Smooth muscle cell (in vitro differentiated cells): Measurements from ENCODE around the gene KDR. TPM values are rescaled to one million over a fixed set of nuclear protein-coding genes. Genes with fewer than 3 reads are reported as not detected.
A peak's percentile ranks its signal among the peaks of the same experiment; 100 is the strongest.

Experiments
- DNase-seq: peaks from one replicate; lab custom pipeline; 2025; ENCODE audit not compliant: unreplicated experiment; lab: John Stamatoyannopoulos, UW
- H2AFZ ChIP-seq: fragments of 200-600 bp; sonication (generic); 2 replicates; pipeline ENCODE4 v1.6.0; 2016; ENCODE audit warnings: antibody characterized with exemption, low read depth, mild to moderate bottlenecking
- H3F3A ChIP-seq: fragments of 200-600 bp; sonication (generic); 2 replicates; pipeline ENCODE4 v1.6.0; 2017; ENCODE audit warnings: antibody characterized with exemption, low read depth
- H3K27ac ChIP-seq: fragments of 200-600 bp; sonication (generic); 2 replicates; pipeline ENCODE4 v1.5.1; 2016; ENCODE audit warnings: low read depth, mild to moderate bottlenecking
- H3K27me3 ChIP-seq: fragments of 200-600 bp; sonication (generic); 2 replicates; pipeline ENCODE4 v1.6.1; 2016; ENCODE audit warnings: low read depth, mild to moderate bottlenecking
- H3K36me3 ChIP-seq: fragments of 200-600 bp; sonication (generic); 2 replicates; pipeline ENCODE4 v1.5.1; 2016; ENCODE audit warnings: low read depth
- H3K4me1 ChIP-seq: fragments of 200-600 bp; sonication (generic); 2 replicates; pipeline ENCODE4 v1.5.1; 2016; ENCODE audit warnings: low read depth
- H3K4me2 ChIP-seq: fragments of 200-600 bp; sonication (generic); 2 replicates; pipeline ENCODE4 v1.6.0; 2016; ENCODE audit warnings: mild to moderate bottlenecking
- H3K4me3 ChIP-seq: fragments of 200-600 bp; sonication (generic); 2 replicates; pipeline ENCODE4 v1.5.1; 2016; ENCODE audit warnings: mild to moderate bottlenecking
- H3K79me2 ChIP-seq: fragments of 200-600 bp; sonication (generic); 2 replicates; pipeline ENCODE4 v1.6.0; 2016; ENCODE audit warnings: low read depth, mild to moderate bottlenecking
- H3K9ac ChIP-seq: fragments of 200-600 bp; sonication (generic); 2 replicates; pipeline ENCODE4 v1.6.0; 2016; ENCODE audit warnings: low read depth
- H3K9me3 ChIP-seq: fragments of 200-600 bp; sonication (generic); replicated peaks from 2 replicates; pipeline ENCODE4 v1.5.1; 2016; ENCODE audit warnings: low read depth
- H4K20me1 ChIP-seq: fragments of 200-600 bp; sonication (generic); 2 replicates; pipeline ENCODE4 v1.6.0; 2016; ENCODE audit warnings: low read depth
- CTCF ChIP-seq: fragments of 200-600 bp; sonication (generic); IDR thresholded peaks from 2 replicates; pipeline ENCODE4 v1.5.1; 2017; ENCODE audit warnings: borderline replicate concordance, mild to moderate bottlenecking, antibody characterized with exemption; ENCODE audit not compliant: insufficient read depth, poor library complexity, severe bottlenecking
- WGBS: methylation state at CpG from one replicate; pipeline ENCODE4 v1.1.7; 2016; ENCODE audit warnings: low lambda C conversion rate; 5-methylcytosine and 5-hydroxymethylcytosine counted together
- polyA plus RNA-seq: library from polyadenylated mRNA; unstranded; fragments of >200 nt; fragmentation: Nextera tagmentation; extraction: Ambion mirVana; gene quantifications from 2 replicates; pipeline ENCODE4 v1.2.1, GENCODE V29; 2016
- total RNA-seq: library from RNA; depleted of rRNA; stranded (reverse); fragments of >200 nt; gene quantifications from 2 replicates; pipeline ENCODE4 v1.2.3, GENCODE V29; 2014

Gene KDR
- total and polyA plus RNA-seq, 2 experiments from 2014 or later, result 27.7 to 56.3 TPM

GRCh38 chr4:55075376-55075775 lies 50.0 kb downstream of the KDR start:
- WGBS, result 55% methylated on average over 3 of the region's 3 CpGs
- H3K27ac ChIP-seq, result peak overlapping the region; percentile 95

GRCh38 chr4:55074386-55074785 lies 51.0 kb downstream of the KDR start:
- Histone ChIP-seq H3K27me3 (no peaks in the 10 kb centered on the region), H3K4me1 (peaks cover 36% of the 10 kb centered on the region), H3K9me3 (no peaks in the 10 kb centered on the region), H3K79me2 (no peaks in the 10 kb centered on the region), H3K9ac (peak overlapping the region; percentile 68), H2AFZ (no peak overlapping the region), H4K20me1 (no peaks in the 10 kb centered on the region), H3K27ac (peak overlapping the region; percentile 95), H3F3A (peaks cover 38% of the 10 kb centered on the region), H3K36me3 (no peaks in the 10 kb centered on the region), H3K4me3 (no peak overlapping the region), H3K4me2 (peak overlapping the region; percentile 73)
- DNase-seq, result no peak
- TF ChIP-seq CTCF, result no peak
- WGBS, result under 1% methylated on average over 5 of the region's 5 CpGs

More at GRCh38 chr4:55075376-55075775, 50.0 kb downstream of the KDR start:
- no peak for TF ChIP-seq CTCF
- Histone ChIP-seq H3K79me2 (no peaks in the 10 kb centered on the region), H3K4me1 (peaks cover 46% of the 10 kb centered on the region), H3K9me3 (no peaks in the 10 kb centered on the region), H3K36me3 (no peaks in the 10 kb centered on the region), H3K4me3 (no peak overlapping the region), H3K9ac (peak overlapping the region; percentile 68), H4K20me1 (no peaks in the 10 kb centered on the region), H2AFZ (peak overlapping the region; percentile 11), H3F3A (peaks cover 46% of the 10 kb centered on the region), H3K4me2 (peak overlapping the region; percentile 73), H3K27me3 (no peaks in the 10 kb centered on the region)
- DNase-seq, result no peak

GRCh38 chr4:55071951-55072350 lies 53.4 kb downstream of the KDR start:
- H3K9ac ChIP-seq, result no peak overlapping the region
- peaks cover 24% of the 10 kb centered on the region for H3K4me1 ChIP-seq
- no peak for DNase-seq
- H3K4me2 ChIP-seq, result no peak overlapping the region
- 56% methylated on average over 1 of the region's 1 CpG for WGBS
- H3K79me2 ChIP-seq, result no peaks in the 10 kb centered on the region
- H3K36me3 ChIP-seq, result no peaks in the 10 kb centered on the region
- peak overlapping the region; percentile 95 for H3K27ac ChIP-seq
- no peak for TF ChIP-seq CTCF
- no peak overlapping the region for H2AFZ ChIP-seq
- H3F3A ChIP-seq, result peaks cover 21% of the 10 kb centered on the region
- H3K4me3 ChIP-seq, result no peak overlapping the region
- H4K20me1 ChIP-seq, result no peaks in the 10 kb centered on the region
- H3K9me3 ChIP-seq, result no peaks in the 10 kb centered on the region
- no peaks in the 10 kb centered on the region for H3K27me3 ChIP-seq

- H4K20me1 ChIP-seq, result no peaks in the 10 kb centered on the region
- no peak overlapping the region for H3K4me3 ChIP-seq
- no peaks in the 10 kb centered on the region for H3K36me3 ChIP-seq
- H3K9me3 ChIP-seq, result no peaks in the 10 kb centered on the region
- H3K27ac ChIP-seq, result peak overlapping the region; percentile 78
- H3K9ac ChIP-seq, result no peak overlapping the region
- DNase-seq, result no peak
- H2AFZ ChIP-seq, result peak overlapping the region; percentile 61
- TF ChIP-seq CTCF, result no peak
- 46% methylated on average over 5 of the region's 5 CpGs for WGBS
- no peaks in the 10 kb centered on the region for H3K27me3 ChIP-seq
- H3K4me1 ChIP-seq, result peaks cover 5% of the 10 kb centered on the region
- H3K4me2 ChIP-seq, result peak overlapping the region; percentile 46
- no peaks in the 10 kb centered on the region for H3K79me2 ChIP-seq
- peaks cover 15% of the 10 kb centered on the region for H3F3A ChIP-seq
These were observed 56.1 kb downstream of the KDR start for GRCh38 chr4:55069248-55069647.
